ENCODE measurements around the gene GTF2F2.

- TF ChIP-seq POLR2A (IDR thresholded peaks at IDR 0.05; ENCODE audit: low read length) (no peak), SMC3 (IDR thresholded peaks at IDR 0.05) (no peak), MAX (IDR thresholded peaks at IDR 0.05) (no peak), CTCF (IDR thresholded peaks at IDR 0.05) (no peak), RNF2 (IDR thresholded peaks at IDR 0.05; ENCODE audit: borderline replicate concordance, low read depth) (no peak), HDAC2 (IDR thresholded peaks at IDR 0.05) (no peak), EP300 (IDR thresholded peaks at IDR 0.05) (no peak), E2F6 (IDR thresholded peaks at IDR 0.05; ENCODE audit: borderline replicate concordance, low read depth) (no peak), MYC (IDR thresholded peaks at IDR 0.05; ENCODE audit: borderline replicate concordance, low read length) (no peak)
Observed at GRCh38 chr13:45208132-45208531, 87.8 kb downstream of the GTF2F2 start.

Measured in A549 (cell line).